K562 (cell line): ENCODE measurements around the gene LRRC41. TPM values are rescaled to one million over a fixed set of nuclear protein-coding genes. Genes with fewer than 3 reads are reported as not detected.

Source experiments
- ARNT ChIP-seq, 2 experiments: fragments of 450-650 bp; IDR thresholded peaks; 2 replicates each; pipeline ENCODE4 v1.6.1; 2016; ENCODE audit warnings: mild to moderate bottlenecking in 1 of 2
- ATF3 ChIP-seq, 2 experiments: fragments of 450-650 bp in 1 of 2; sonication (generic) in 1 of 2; formaldehyde crosslinking in 1 of 2; IDR thresholded peaks in 1 of 2; conservative IDR thresholded peaks in 1 of 2; 2 replicates each; pipeline versions ENCODE4 v1.6.1 to v1.8.1; 2016 to 2023; ENCODE audit warnings: mild to moderate bottlenecking in 2 of 2, moderate library complexity in 2 of 2, inconsistent platforms in 1 of 2, missing genetic modification reagents in 1 of 2
- CBFA2T2 ChIP-seq: fragments of 450-650 bp; conservative IDR thresholded peaks from 2 replicates; pipeline ENCODE4 v1.6.1; 2017; ENCODE audit warnings: mild to moderate bottlenecking
- CREB3L1 ChIP-seq: fragments of 450-650 bp; IDR thresholded peaks from 2 replicates; pipeline ENCODE4 v1.6.1; 2014; ENCODE audit warnings: low read depth, mild to moderate bottlenecking, moderate library complexity, borderline replicate concordance
- CTCFL ChIP-seq: IDR thresholded peaks from 2 replicates; pipeline ENCODE4 v1.6.1; 2011; ENCODE audit warnings: borderline replicate concordance, low read depth, mild to moderate bottlenecking, moderate library complexity, low read length; ENCODE audit not compliant: insufficient read depth, poor library complexity, severe bottlenecking
- E4F1 ChIP-seq: fragments of 250-450 bp; sonication (Bioruptor Pico); IDR thresholded peaks from 2 replicates; pipeline ENCODE4 v1.5.0; 2021; ENCODE audit warnings: mild to moderate bottlenecking, borderline replicate concordance
- JUND ChIP-seq, 2 experiments: IDR thresholded peaks; 2 replicates in 1 of 2; 3 replicates in 1 of 2; pipeline ENCODE4 v1.6.1; 2011; ENCODE audit warnings: borderline replicate concordance in 2 of 2, low read depth in 2 of 2, low read length in 2 of 2, improper control_type of control experiment in 1 of 2, missing biosample characterization in 1 of 2, missing genetic modification characterization in 1 of 2, missing genetic modification reagents in 1 of 2
- MAFK ChIP-seq: IDR thresholded peaks from 2 replicates; pipeline ENCODE4 v1.6.1; 2011; ENCODE audit warnings: low read length, improper control_type of control experiment
- NR2C1 ChIP-seq, 2 experiments: fragments of 450-650 bp; IDR thresholded peaks; 2 replicates each; pipeline ENCODE4 v1.6.1; 2017; ENCODE audit warnings: mild to moderate bottlenecking in 2 of 2, antibody characterized with exemption in 1 of 2, inconsistent platforms in 1 of 2, missing compliant biosample characterization in 1 of 2, missing genetic modification characterization in 1 of 2
- PBX2 ChIP-seq, 2 experiments: IDR thresholded peaks in 1 of 2; conservative IDR thresholded peaks in 1 of 2; 2 replicates each; pipeline ENCODE4 v1.6.1; 2016; ENCODE audit warnings: low read depth in 2 of 2, mild to moderate bottlenecking in 1 of 2, missing compliant biosample characterization in 1 of 2, missing genetic modification characterization in 1 of 2, moderate library complexity in 1 of 2
- PKNOX1 ChIP-seq: fragments of 450-650 bp; IDR thresholded peaks from 2 replicates; pipeline ENCODE4 v1.6.1; 2016
- SMARCA4 ChIP-seq: fragments of 450-650 bp; IDR thresholded peaks from 2 replicates; pipeline ENCODE4 v1.6.1; 2016
- ZNF146 ChIP-seq: IDR thresholded peaks from one replicate; pipeline ENCODE4 v1.6.1; 2018; ENCODE audit warnings: missing compliant biosample characterization; ENCODE audit not compliant: unreplicated experiment
- polyA plus RNA-seq, 8 experiments: library from polyadenylated mRNA; depleted of rRNA in 4 of 8; stranded (reverse) in 5 of 8; unstranded in 3 of 8; fragments of >200 nt; fragmentation: Nextera tagmentation in 2 of 8; fragmentation: Illumina TruSeq in 1 of 8; extraction: Ambion mirVana in 2 of 8; extraction: Trizol in 1 of 8; gene quantifications; 2 replicates each; pipeline versions ENCODE4 v1.2.1 to v1.2.3, GENCODE V29; 2011 to 2014; ENCODE audit warnings: inconsistent platforms in 1 of 8, missing spikeins in 1 of 8
- total RNA-seq, 7 experiments: library from RNA; depleted of rRNA in 6 of 7; stranded (reverse); fragments of >200 nt in 6 of 7; fragmentation: Illumina TruSeq in 2 of 7; extraction: Trizol in 2 of 7; gene quantifications; 2 replicates each; pipeline versions ENCODE4 v1.2.1 to v1.2.3, GENCODE V29; 2011 to 2021; ENCODE audit warnings: low replicate concordance in 1 of 7

The LRRC41 gene
- total and polyA plus RNA-seq, 9 of the 15 experiments (the other 6 are each of a cell fraction or from before 2014, with no cell fraction given): 10.5 to 64.7 (median 44.2) TPM

GRCh38 chr1:46298387-46298786, 5.0 kb downstream of the LRRC41 start (continued):
- TF ChIP-seq PBX2 (CRISPR knock-in tag; IDR thresholded peaks at IDR 0.05; ENCODE audit: low read depth) (no peak), PBX2 (tag; conservative IDR thresholded peaks at IDR 0.05; ENCODE audit: low read depth) (peak; percentile 44; the same call in 1 of the 2 replicates), CBFA2T2 (peak; percentile 7; the same call in 1 of the 2 replicates), ARNT (IDR thresholded peaks at IDR 0.05) (peak in 1 of 2 experiments; percentile 96; a peak in 2 of 4 replicates), SMARCA4 (0 out of 2 replicates have a peak, but pooled peaks have one; percentile 23), ZNF146 (no peak), CTCFL (no peak), ATF3 (IDR thresholded peaks at IDR 0.05) (peak; percentile 64; the same call in 1 of the 2 replicates), ATF3 (CRISPR knock-in tag; conservative IDR thresholded peaks at IDR 0.05) (no peak), CREB3L1 (peak; percentile 83; the same call in 1 of the 2 replicates), JUND (IDR thresholded peaks at IDR 0.05; ENCODE audit: borderline replicate concordance, low read depth, low read length) (peak; percentile 71; the same call in 1 of the 2 replicates), JUND (tag; IDR thresholded peaks at IDR 0.05; ENCODE audit: borderline replicate concordance, low read depth, low read length) (peak; percentile 49; the same call in 1 of the 3 replicates), PKNOX1 (peak; percentile 28; the same call in 1 of the 2 replicates), NR2C1 (IDR thresholded peaks at IDR 0.05) (no peak), NR2C1 (tag; IDR thresholded peaks at IDR 0.05) (0 out of 2 replicates have a peak, but pooled peaks have one; percentile 24), E4F1 (no peak), MAFK (no peak)
